HEK293 (cell line): Measurements from ENCODE around the gene ZBTB39.

Experiments used
- CTCF ChIA-PET: fragments of 350-600 bp; formaldehyde crosslinking; extraction: SDS; loops from one replicate; lab custom pipeline; 2021; ENCODE audit warnings: antibody characterized with exemption; lab: Yijun Ruan, JAX
- POLR2A ChIA-PET: fragments of 300-600 bp; formaldehyde crosslinking; extraction: SDS; loops from one replicate; lab custom pipeline; 2020; ENCODE audit warnings: antibody characterized with exemption, inconsistent platforms; lab: Yijun Ruan, JAX
- H3K27ac ChIP-seq: fragments of 200-500 bp; sonication (Bioruptor generic); 2 replicates; pipeline ENCODE4 v1.5.1; 2014; ENCODE audit warnings: low read depth, low read length, control low read depth, inconsistent platforms; ENCODE audit errors: extremely low read depth
- H3K36me3 ChIP-seq, 2 experiments: fragments of 200-500 bp in 1 of 2; sonication (Bioruptor generic) in 1 of 2; 1 replicate in 1 of 2; 2 replicates in 1 of 2; pipeline ENCODE4 v1.5.1; 2014 to 2017; ENCODE audit warnings: inconsistent platforms in 2 of 2, low read length in 2 of 2; ENCODE audit not compliant: control insufficient read depth in 2 of 2, insufficient read depth in 1 of 2
- H3K4me1 ChIP-seq: fragments of 200-500 bp; sonication (Bioruptor generic); 2 replicates; pipeline ENCODE4 v1.5.1; 2014; ENCODE audit warnings: mild to moderate bottlenecking, low read length, inconsistent platforms; ENCODE audit not compliant: control insufficient read depth, insufficient read depth
- H3K4me3 ChIP-seq: 2 replicates; pipeline ENCODE4 v1.5.1; 2011; ENCODE audit warnings: low read depth, mild to moderate bottlenecking, control low read depth, low read length, moderate library complexity
- H3K9me3 ChIP-seq: fragments of 200-500 bp; sonication (Bioruptor generic); 2 replicates; pipeline ENCODE4 v1.5.1; 2014; ENCODE audit warnings: low read depth, low read length, inconsistent platforms; ENCODE audit not compliant: control insufficient read depth, insufficient read depth
- IKZF3 ChIP-seq: fragments of 450-650 bp; IDR thresholded peaks from 2 replicates; pipeline ENCODE4 v1.5.0; 2018; ENCODE audit warnings: missing biosample characterization, mild to moderate bottlenecking, missing genetic modification characterization, moderate library complexity
- OVOL3 ChIP-seq: fragments of 450-650 bp; formaldehyde crosslinking; IDR thresholded peaks from 2 replicates; pipeline ENCODE4 v1.5.1; 2016; ENCODE audit warnings: missing biosample characterization, missing genetic modification characterization
- PRDM1 ChIP-seq: fragments of 450-650 bp; formaldehyde crosslinking; IDR thresholded peaks from 2 replicates; pipeline ENCODE4; 2016; ENCODE audit warnings: missing biosample characterization, missing genetic modification characterization
- ZBTB17 ChIP-seq: fragments of 450-650 bp; formaldehyde crosslinking; IDR thresholded peaks from 2 replicates; pipeline ENCODE4 v1.5.1; 2016; ENCODE audit warnings: missing biosample characterization, missing genetic modification characterization
- ZBTB48 ChIP-seq: fragments of 450-650 bp; formaldehyde crosslinking; IDR thresholded peaks from 2 replicates; pipeline ENCODE4 v1.5.1; 2016; ENCODE audit warnings: missing biosample characterization, missing genetic modification characterization
- ZEB2 ChIP-seq: fragments of 450-650 bp; formaldehyde crosslinking; IDR thresholded peaks from 2 replicates; pipeline ENCODE4 v1.5.1; 2016; ENCODE audit warnings: missing biosample characterization, missing genetic modification characterization
- ZFHX2 ChIP-seq: fragments of 450-650 bp; formaldehyde crosslinking; conservative IDR thresholded peaks from 2 replicates; pipeline ENCODE4 v1.5.1; 2016; ENCODE audit warnings: missing biosample characterization, missing genetic modification characterization
- ZNF114 ChIP-seq: fragments of 450-650 bp; formaldehyde crosslinking; IDR thresholded peaks from 2 replicates; pipeline ENCODE4 v1.5.0; 2017; ENCODE audit warnings: missing biosample characterization, missing genetic modification characterization
- ZNF121 ChIP-seq: fragments of 450-650 bp; formaldehyde crosslinking; IDR thresholded peaks from 2 replicates; pipeline ENCODE4 v1.5.1; 2016; ENCODE audit warnings: missing biosample characterization, missing genetic modification characterization
- ZNF133 ChIP-seq: fragments of 450-650 bp; formaldehyde crosslinking; IDR thresholded peaks from 2 replicates; pipeline ENCODE4 v1.5.1; 2016; ENCODE audit warnings: missing biosample characterization, missing genetic modification characterization
- ZNF266 ChIP-seq: fragments of 450-650 bp; formaldehyde crosslinking; IDR thresholded peaks from 2 replicates; pipeline ENCODE4 v1.5.1; 2016; ENCODE audit warnings: missing biosample characterization, missing genetic modification characterization, low read depth
- ZNF292 ChIP-seq: fragments of 450-650 bp; formaldehyde crosslinking; IDR thresholded peaks from 2 replicates; pipeline ENCODE4 v1.5.1; 2016; ENCODE audit warnings: low read depth, missing biosample characterization, missing genetic modification characterization, borderline replicate concordance
- ZNF341 ChIP-seq: fragments of 450-650 bp; formaldehyde crosslinking; IDR thresholded peaks from 2 replicates; pipeline ENCODE4; 2016; ENCODE audit warnings: low read depth, missing biosample characterization, missing genetic modification characterization
- ZNF362 ChIP-seq: fragments of 450-650 bp; formaldehyde crosslinking; IDR thresholded peaks from 2 replicates; pipeline ENCODE4 v1.5.1; 2016; ENCODE audit warnings: missing biosample characterization, missing genetic modification characterization
- ZNF404 ChIP-seq: fragments of 450-650 bp; formaldehyde crosslinking; IDR thresholded peaks from 2 replicates; pipeline ENCODE4 v1.5.1; 2017; ENCODE audit warnings: missing biosample characterization, missing genetic modification characterization
- ZNF416 ChIP-seq: fragments of 450-650 bp; formaldehyde crosslinking; IDR thresholded peaks from 2 replicates; pipeline ENCODE4 v1.5.1; 2016; ENCODE audit warnings: missing biosample characterization, missing genetic modification characterization
- ZNF426 ChIP-seq: fragments of 450-650 bp; formaldehyde crosslinking; IDR thresholded peaks from 2 replicates; pipeline ENCODE4 v1.5.1; 2017; ENCODE audit warnings: missing biosample characterization, missing genetic modification characterization, mild to moderate bottlenecking, inconsistent platforms, moderate library complexity
- ZNF518A ChIP-seq: fragments of 450-650 bp; formaldehyde crosslinking; conservative IDR thresholded peaks from 2 replicates; pipeline ENCODE4 v1.5.1; 2016; ENCODE audit warnings: low read depth, missing biosample characterization, missing genetic modification characterization
- ZNF624 ChIP-seq: fragments of 450-650 bp; formaldehyde crosslinking; IDR thresholded peaks from 2 replicates; pipeline ENCODE4 v1.5.1; 2017; ENCODE audit warnings: missing biosample characterization, missing genetic modification characterization
- ZNF654 ChIP-seq: fragments of 450-650 bp; formaldehyde crosslinking; IDR thresholded peaks from 2 replicates; pipeline ENCODE4 v1.5.1; 2016; ENCODE audit warnings: low read depth, missing biosample characterization, missing genetic modification characterization
- ZNF660 ChIP-seq: fragments of 450-650 bp; IDR thresholded peaks from 2 replicates; pipeline ENCODE4 v1.5.1; 2018; ENCODE audit warnings: missing biosample characterization, mild to moderate bottlenecking, missing genetic modification characterization
- ZNF664 ChIP-seq: fragments of 450-650 bp; formaldehyde crosslinking; IDR thresholded peaks from 2 replicates; pipeline ENCODE4 v1.5.1; 2016; ENCODE audit warnings: missing biosample characterization, missing genetic modification characterization
- ZNF768 ChIP-seq: fragments of 450-650 bp; formaldehyde crosslinking; IDR thresholded peaks from 2 replicates; pipeline ENCODE4 v1.5.1; 2018; ENCODE audit warnings: missing biosample characterization, mild to moderate bottlenecking, missing genetic modification characterization
- TF ChIP-seq, protein P1 (sequence below): fragments of 450-650 bp; formaldehyde crosslinking; IDR thresholded peaks from 2 replicates; pipeline ENCODE4 v1.5.1; 2016; ENCODE audit warnings: missing biosample characterization, missing genetic modification characterization
- TF ChIP-seq, protein P2 (sequence below): fragments of 450-650 bp; formaldehyde crosslinking; IDR thresholded peaks from 2 replicates; pipeline ENCODE4 v1.5.1; 2016; ENCODE audit warnings: missing biosample characterization, missing genetic modification characterization
- TF ChIP-seq, protein P3 (sequence below): fragments of 450-650 bp; formaldehyde crosslinking; IDR thresholded peaks from 2 replicates; pipeline ENCODE4 v1.5.1; 2016; ENCODE audit warnings: missing biosample characterization, missing genetic modification characterization

Gene ZBTB39

GRCh38 chr12:56988207-56988739 lies 18.1 kb downstream of the ZBTB39 start (continued):
- no peak for TF ChIP-seq OVOL3
- no peak for TF ChIP-seq ZNF416 (tag by site-specific recombination)
- TF ChIP-seq, protein P1, sequence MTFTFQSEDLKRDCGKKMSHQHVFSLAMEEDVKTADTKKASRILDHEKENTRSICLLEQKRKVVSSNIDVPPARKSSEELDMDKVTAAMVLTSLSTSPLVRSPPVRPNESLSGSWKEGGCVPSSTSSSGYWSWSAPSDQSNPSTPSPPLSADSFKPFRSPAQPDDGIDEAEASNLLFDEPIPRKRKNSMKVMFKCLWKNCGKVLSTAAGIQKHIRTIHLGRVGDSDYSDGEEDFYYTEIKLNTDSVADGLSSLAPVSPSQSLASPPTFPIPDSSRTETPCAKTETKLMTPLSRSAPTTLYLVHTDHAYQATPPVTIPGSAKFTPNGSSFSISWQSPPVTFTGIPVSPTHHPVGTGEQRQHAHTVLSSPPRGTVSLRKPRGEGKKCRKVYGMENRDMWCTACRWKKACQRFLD (tag by site-specific recombination), result no peak
- TF ChIP-seq ZNF768 (tag by site-specific recombination), result no peak
- no peak for TF ChIP-seq ZNF341
- no peak for TF ChIP-seq ZNF404
- TF ChIP-seq ZBTB48 (tag by site-specific recombination), result no peak
- TF ChIP-seq, protein P2, sequence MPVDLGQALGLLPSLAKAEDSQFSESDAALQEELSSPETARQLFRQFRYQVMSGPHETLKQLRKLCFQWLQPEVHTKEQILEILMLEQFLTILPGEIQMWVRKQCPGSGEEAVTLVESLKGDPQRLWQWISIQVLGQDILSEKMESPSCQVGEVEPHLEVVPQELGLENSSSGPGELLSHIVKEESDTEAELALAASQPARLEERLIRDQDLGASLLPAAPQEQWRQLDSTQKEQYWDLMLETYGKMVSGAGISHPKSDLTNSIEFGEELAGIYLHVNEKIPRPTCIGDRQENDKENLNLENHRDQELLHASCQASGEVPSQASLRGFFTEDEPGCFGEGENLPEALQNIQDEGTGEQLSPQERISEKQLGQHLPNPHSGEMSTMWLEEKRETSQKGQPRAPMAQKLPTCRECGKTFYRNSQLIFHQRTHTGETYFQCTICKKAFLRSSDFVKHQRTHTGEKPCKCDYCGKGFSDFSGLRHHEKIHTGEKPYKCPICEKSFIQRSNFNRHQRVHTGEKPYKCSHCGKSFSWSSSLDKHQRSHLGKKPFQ (tag by site-specific recombination), result no peak
- TF ChIP-seq ZNF624 (tag by site-specific recombination), result no peak
- no peak for TF ChIP-seq ZNF114 (tag by site-specific recombination)
- TF ChIP-seq ZNF266 (tag by site-specific recombination), result no peak
- no peak for TF ChIP-seq ZNF121 (tag by site-specific recombination)
- peak; percentile 78 for TF ChIP-seq PRDM1 (tag by site-specific recombination)
- TF ChIP-seq ZNF664 (tag by site-specific recombination), result peak; percentile 56; the same call in 1 of the 2 replicates
- no peak for TF ChIP-seq ZNF426 (tag by site-specific recombination)

- TF ChIP-seq IKZF3 (peak; percentile 50; the same call in 1 of the 2 replicates), ZNF133 (0 out of 2 replicates have a peak, but pooled peaks have one; percentile 30), ZNF654 (tag by site-specific recombination) (peak; percentile 90), ZEB2 (tag by site-specific recombination) (no peak), ZNF362 (tag by site-specific recombination) (no peak), ZNF292 (no peak), ZBTB17 (0 out of 2 replicates have a peak, but pooled peaks have one; percentile 30), ZFHX2 (tag by site-specific recombination) (0 out of 2 replicates have a peak, but pooled peaks have one; percentile 6), ZNF518A (tag by site-specific recombination) (peak; percentile 64), ZNF660 (tag by site-specific recombination) (peak; percentile 32; the same call in 1 of the 2 replicates)
- TF ChIP-seq, protein P3, sequence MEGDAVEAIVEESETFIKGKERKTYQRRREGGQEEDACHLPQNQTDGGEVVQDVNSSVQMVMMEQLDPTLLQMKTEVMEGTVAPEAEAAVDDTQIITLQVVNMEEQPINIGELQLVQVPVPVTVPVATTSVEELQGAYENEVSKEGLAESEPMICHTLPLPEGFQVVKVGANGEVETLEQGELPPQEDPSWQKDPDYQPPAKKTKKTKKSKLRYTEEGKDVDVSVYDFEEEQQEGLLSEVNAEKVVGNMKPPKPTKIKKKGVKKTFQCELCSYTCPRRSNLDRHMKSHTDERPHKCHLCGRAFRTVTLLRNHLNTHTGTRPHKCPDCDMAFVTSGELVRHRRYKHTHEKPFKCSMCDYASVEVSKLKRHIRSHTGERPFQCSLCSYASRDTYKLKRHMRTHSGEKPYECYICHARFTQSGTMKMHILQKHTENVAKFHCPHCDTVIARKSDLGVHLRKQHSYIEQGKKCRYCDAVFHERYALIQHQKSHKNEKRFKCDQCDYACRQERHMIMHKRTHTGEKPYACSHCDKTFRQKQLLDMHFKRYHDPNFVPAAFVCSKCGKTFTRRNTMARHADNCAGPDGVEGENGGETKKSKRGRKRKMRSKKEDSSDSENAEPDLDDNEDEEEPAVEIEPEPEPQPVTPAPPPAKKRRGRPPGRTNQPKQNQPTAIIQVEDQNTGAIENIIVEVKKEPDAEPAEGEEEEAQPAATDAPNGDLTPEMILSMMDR (tag by site-specific recombination), result peak; percentile 87
- no peaks in the 10 kb centered on the region for H3K9me3 ChIP-seq
- H3K4me1 ChIP-seq, result no peaks in the 10 kb centered on the region
- no peak overlapping the region for H3K4me3 ChIP-seq
- CTCF ChIA-PET, result interaction anchor here (0.5 to 4.9 kb wide), 27 partner anchors 9 to 781 kb away, joined by 3 to 82 read pairs (median 4); partner anchors contain the start of genes HSD17B6, SDR9C7, STAT6 and ZBTB39
- no peak overlapping the region for H3K27ac ChIP-seq
- no peaks in the 10 kb centered on the region for H3K36me3 ChIP-seq
- POLR2A ChIA-PET, result interaction anchor here (1.2 to 1.6 kb wide), 2 partner anchors 13 to 299 kb away, joined by 3 read pairs; partner anchors contain the start of gene PTGES3
Measured at GRCh38 chr12:56987551-56988053, 18.7 kb downstream of the ZBTB39 start.
